HEK293 (cell line): ENCODE data around the gene CLASP1.

ENCODE experiments used
- SP2 ChIP-seq: fragments of 450-650 bp; formaldehyde crosslinking; IDR thresholded peaks from 2 replicates; pipeline ENCODE4 v1.5.1; 2016; ENCODE audit warnings: missing biosample characterization, missing genetic modification characterization
- SP7 ChIP-seq: fragments of 450-650 bp; formaldehyde crosslinking; IDR thresholded peaks from 2 replicates; pipeline ENCODE4 v1.5.1; 2016; ENCODE audit warnings: missing biosample characterization, missing genetic modification characterization
- YY1 ChIP-seq: fragments of 450-650 bp; formaldehyde crosslinking; IDR thresholded peaks from 2 replicates; pipeline ENCODE4 v1.5.1; 2018; ENCODE audit warnings: missing biosample characterization, missing genetic modification characterization
- ZNF138 ChIP-seq: fragments of 450-650 bp; formaldehyde crosslinking; IDR thresholded peaks from 2 replicates; pipeline ENCODE4 v1.5.1; 2016; ENCODE audit warnings: missing biosample characterization, missing genetic modification characterization, borderline replicate concordance
- ZNF501 ChIP-seq: fragments of 450-650 bp; formaldehyde crosslinking; IDR thresholded peaks from 2 replicates; pipeline ENCODE4 v1.5.1; 2016; ENCODE audit warnings: missing biosample characterization, missing genetic modification characterization
- ZNF623 ChIP-seq: fragments of 450-650 bp; formaldehyde crosslinking; IDR thresholded peaks from 2 replicates; pipeline ENCODE4 v1.5.1; 2016; ENCODE audit warnings: missing biosample characterization, missing genetic modification characterization
- ZNF692 ChIP-seq: fragments of 450-650 bp; formaldehyde crosslinking; IDR thresholded peaks from 2 replicates; pipeline ENCODE4 v1.5.1; 2016; ENCODE audit warnings: missing biosample characterization, missing genetic modification characterization
- ZNF830 ChIP-seq: fragments of 450-650 bp; IDR thresholded peaks from 2 replicates; pipeline ENCODE4 v1.5.0; 2018; ENCODE audit warnings: missing biosample characterization, missing genetic modification characterization, low read depth, mild to moderate bottlenecking, moderate library complexity
- TF ChIP-seq, protein P1 (sequence below): fragments of 450-650 bp; formaldehyde crosslinking; IDR thresholded peaks from 2 replicates; pipeline ENCODE4 v1.5.1; 2016; ENCODE audit warnings: missing biosample characterization, missing genetic modification characterization
- TF ChIP-seq, protein P2 (sequence below): fragments of 450-650 bp; formaldehyde crosslinking; IDR thresholded peaks from 2 replicates; pipeline ENCODE4 v1.5.1; 2017; ENCODE audit warnings: missing biosample characterization, missing genetic modification characterization

- TF ChIP-seq, protein P1, sequence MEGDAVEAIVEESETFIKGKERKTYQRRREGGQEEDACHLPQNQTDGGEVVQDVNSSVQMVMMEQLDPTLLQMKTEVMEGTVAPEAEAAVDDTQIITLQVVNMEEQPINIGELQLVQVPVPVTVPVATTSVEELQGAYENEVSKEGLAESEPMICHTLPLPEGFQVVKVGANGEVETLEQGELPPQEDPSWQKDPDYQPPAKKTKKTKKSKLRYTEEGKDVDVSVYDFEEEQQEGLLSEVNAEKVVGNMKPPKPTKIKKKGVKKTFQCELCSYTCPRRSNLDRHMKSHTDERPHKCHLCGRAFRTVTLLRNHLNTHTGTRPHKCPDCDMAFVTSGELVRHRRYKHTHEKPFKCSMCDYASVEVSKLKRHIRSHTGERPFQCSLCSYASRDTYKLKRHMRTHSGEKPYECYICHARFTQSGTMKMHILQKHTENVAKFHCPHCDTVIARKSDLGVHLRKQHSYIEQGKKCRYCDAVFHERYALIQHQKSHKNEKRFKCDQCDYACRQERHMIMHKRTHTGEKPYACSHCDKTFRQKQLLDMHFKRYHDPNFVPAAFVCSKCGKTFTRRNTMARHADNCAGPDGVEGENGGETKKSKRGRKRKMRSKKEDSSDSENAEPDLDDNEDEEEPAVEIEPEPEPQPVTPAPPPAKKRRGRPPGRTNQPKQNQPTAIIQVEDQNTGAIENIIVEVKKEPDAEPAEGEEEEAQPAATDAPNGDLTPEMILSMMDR (tag by site-specific recombination) = no peak
- TF ChIP-seq ZNF692 (tag by site-specific recombination) (no peak), ZNF501 (tag by site-specific recombination) (no peak), YY1 (tag by site-specific recombination) (no peak), ZNF623 (tag by site-specific recombination) (no peak), ZNF830 (tag by site-specific recombination) (no peak), SP2 (tag by site-specific recombination) (no peak), SP7 (tag by site-specific recombination) (no peak), ZNF138 (tag by site-specific recombination) (no peak)
- TF ChIP-seq, protein P2, sequence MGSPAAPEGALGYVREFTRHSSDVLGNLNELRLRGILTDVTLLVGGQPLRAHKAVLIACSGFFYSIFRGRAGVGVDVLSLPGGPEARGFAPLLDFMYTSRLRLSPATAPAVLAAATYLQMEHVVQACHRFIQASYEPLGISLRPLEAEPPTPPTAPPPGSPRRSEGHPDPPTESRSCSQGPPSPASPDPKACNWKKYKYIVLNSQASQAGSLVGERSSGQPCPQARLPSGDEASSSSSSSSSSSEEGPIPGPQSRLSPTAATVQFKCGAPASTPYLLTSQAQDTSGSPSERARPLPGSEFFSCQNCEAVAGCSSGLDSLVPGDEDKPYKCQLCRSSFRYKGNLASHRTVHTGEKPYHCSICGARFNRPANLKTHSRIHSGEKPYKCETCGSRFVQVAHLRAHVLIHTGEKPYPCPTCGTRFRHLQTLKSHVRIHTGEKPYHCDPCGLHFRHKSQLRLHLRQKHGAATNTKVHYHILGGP (tag by site-specific recombination) = no peak
Measured at GRCh38 chr2:121303531-121304263, 345.6 kb downstream of the CLASP1 start.
